Esophagus squamous epithelium (tissue), 4 donors: ENCODE data around the gene TEX19.

ENCODE experiments used
- CTCF ChIP-seq, 6 experiments: fragments of 450-650 bp in 4 of 6; fragments of 200-600 bp in 2 of 6; sonication (generic) in 2 of 6; IDR thresholded peaks; one replicate each; pipeline ENCODE4 v1.5.1; 2016 to 2019; ENCODE audit warnings: antibody characterized with exemption in 6 of 6, mild to moderate bottlenecking in 4 of 6, moderate library complexity in 4 of 6
- POLR2A ChIP-seq, 4 donors: fragments of 450-650 bp; IDR thresholded peaks; one replicate each; pipeline ENCODE4 v1.6.1; 2017; ENCODE audit warnings: antibody characterized with exemption in 4 of 4, mild to moderate bottlenecking in 4 of 4, moderate library complexity in 3 of 4

GRCh38 chr17:82383411-82383810 lies 24.4 kb downstream of the TEX19 start:
- TF ChIP-seq POLR2A (IDR thresholded peaks at IDR 0.05) (no peak), CTCF (IDR thresholded peaks at IDR 0.05) (no peak)
